Measurements from ENCODE around the gene MAN2A2.
"Not testable (repeated sequence)": the region's sequence is repeated elsewhere in the genome, so short reads cannot be mapped to it uniquely, and the experiment has no call there.

MAN2A2 gene

DNA sequence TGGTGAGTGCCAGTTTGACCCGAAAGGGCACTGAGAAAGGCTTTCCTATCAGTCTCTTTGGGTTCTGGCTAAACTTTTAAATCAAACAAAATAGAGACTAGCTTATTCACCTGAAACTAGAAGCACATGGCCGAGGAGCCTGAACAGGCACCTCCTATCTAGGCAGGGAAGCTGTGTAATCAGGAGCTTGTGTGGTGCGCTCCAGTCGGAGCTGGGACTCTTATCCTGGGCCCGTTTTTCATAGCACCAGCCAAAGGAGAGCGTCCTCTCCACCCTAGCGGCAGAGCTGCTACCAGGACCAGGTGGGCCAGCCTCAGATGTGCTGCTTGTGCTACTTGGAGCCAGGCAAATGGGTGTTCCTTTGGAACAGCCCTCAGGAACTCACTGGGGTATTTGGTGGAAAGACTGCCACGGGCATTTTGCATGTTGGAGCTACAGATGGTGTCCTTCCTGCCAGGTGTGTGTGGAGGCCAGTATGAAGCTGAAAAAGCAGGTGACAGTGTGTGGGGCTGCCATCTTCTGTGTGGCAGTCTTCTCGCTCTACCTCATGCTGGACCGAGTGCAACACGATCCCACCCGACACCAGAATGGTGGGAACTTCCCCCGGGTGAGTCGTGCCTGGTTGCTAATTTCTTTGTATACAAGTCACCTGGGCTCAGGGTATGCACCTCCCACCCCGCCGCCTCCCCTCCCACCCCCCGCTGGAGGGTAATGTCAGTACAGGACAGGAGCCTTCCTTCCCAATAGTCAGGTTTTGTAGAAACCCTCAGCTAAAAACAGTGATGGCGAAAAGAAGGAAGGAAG, 833 bp downstream of the MAN2A2 start:
- no peak for DNase-seq (ENCODE audit: low read depth in 1 of 2, low spot score in 1 of 2)

GRCh38 chr15:90904746-90905145, 1.6 kb downstream of the MAN2A2 start:
- DNase-seq (ENCODE audit: low read depth in 1 of 2, low spot score in 1 of 2) = no peak

DNA sequence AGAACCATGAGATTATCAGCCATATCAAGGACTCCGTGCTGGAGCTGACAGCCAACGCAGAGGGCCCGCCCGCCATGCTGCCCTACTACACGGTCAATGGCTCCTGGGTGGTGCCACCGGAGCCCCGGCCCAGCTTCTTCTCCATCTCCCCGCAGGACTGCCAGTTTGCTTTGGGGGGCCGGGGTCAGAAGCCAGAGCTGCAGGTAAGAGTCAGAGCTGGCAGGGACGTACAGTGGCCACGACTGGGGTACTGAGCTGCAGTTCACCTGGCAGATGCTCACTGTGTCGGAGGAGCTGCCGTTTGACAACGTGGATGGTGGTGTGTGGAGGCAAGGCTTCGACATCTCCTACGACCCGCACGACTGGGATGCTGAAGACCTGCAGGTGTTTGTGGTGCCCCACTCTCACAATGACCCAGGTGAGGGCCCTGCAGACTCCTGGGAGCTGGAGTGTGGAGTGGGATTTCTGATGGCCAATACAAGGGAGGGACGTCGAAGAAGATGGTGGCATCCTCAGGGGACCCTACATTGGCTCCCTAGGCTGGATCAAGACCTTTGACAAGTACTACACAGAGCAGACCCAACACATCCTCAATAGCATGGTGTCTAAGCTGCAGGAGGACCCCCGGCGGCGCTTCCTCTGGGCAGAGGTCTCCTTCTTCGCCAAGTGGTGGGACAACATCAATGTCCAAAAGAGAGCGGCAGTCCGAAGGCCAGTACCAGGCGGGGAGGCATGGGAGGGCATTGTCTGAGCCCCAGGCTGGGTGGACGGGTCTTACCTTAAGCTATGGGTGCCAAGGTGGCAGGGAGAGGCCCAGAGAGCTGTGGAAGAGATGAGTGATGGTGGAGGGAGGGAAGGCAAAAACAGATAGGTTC, 2.4 kb downstream of the MAN2A2 start:
- DNase-seq (ENCODE audit: low read depth in 1 of 2, low spot score in 1 of 2) = no peak

GRCh38 chr15:90906181-90906849, 3.2 kb downstream of the MAN2A2 start:
- no peak for DNase-seq (ENCODE audit: low read depth in 1 of 2, low spot score in 1 of 2)

DNA sequence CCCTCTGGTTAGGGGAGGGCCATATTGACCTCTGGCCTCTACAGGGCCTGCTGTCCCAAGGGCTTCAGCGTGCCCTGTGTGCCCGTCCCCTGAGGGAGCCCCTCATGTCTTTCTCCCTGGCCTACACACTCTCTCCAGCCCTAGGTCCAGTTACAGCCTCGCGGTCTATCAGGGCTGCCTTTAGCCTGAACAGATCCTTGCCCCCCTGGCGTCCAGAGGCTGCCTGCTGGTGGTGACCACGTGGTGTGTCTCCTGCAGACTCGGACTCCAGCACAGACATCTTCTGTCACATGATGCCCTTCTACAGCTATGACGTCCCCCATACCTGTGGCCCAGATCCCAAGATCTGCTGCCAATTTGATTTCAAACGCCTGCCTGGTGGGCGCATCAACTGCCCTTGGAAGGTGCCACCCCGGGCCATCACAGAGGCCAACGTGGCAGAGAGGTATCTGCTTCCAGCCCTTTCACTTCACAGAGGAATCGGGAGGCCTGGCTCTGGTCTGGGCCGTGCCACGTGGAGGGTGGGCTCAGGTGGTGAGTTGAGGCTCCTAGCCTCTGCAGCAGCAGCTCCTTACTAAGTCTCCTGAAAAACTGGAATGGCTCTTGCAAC, 4.1 kb downstream of the MAN2A2 start:
- DNase-seq (ENCODE audit: low read depth in 1 of 2, low spot score in 1 of 2) = no peak

- DNase-seq (ENCODE audit: low read depth in 1 of 2, low spot score in 1 of 2) = no peak
Measured at GRCh38 chr15:90907838-90908507, 4.9 kb downstream of the MAN2A2 start.

DNA sequence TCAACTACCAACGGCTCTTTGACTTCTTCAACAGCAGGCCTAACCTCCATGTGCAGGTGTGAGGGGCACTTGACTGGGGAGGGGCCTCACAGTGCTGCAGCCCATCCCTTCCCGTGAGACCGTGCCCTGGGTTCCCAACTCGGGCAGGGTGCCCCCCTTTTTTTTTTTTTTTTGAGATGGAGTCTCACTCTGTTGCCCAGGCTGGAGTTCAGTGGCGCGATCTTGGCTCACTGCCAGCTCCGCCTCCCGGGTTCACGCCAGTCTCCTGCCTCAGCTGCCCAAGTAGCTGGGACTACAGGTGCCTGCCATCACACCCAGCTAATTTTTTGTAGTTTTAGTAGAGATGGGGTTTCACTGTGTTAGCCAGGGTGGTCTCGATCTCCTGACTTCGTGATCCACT, 6.3 kb downstream of the MAN2A2 start:
- DNase-seq (ENCODE audit: low read depth in 1 of 2, low spot score in 1 of 2) = not testable (repeated sequence)

GRCh38 chr15:90909976-90910375, 6.9 kb downstream of the MAN2A2 start:
- DNase-seq (ENCODE audit: low read depth in 1 of 2, low spot score in 1 of 2) = no peak

DNA sequence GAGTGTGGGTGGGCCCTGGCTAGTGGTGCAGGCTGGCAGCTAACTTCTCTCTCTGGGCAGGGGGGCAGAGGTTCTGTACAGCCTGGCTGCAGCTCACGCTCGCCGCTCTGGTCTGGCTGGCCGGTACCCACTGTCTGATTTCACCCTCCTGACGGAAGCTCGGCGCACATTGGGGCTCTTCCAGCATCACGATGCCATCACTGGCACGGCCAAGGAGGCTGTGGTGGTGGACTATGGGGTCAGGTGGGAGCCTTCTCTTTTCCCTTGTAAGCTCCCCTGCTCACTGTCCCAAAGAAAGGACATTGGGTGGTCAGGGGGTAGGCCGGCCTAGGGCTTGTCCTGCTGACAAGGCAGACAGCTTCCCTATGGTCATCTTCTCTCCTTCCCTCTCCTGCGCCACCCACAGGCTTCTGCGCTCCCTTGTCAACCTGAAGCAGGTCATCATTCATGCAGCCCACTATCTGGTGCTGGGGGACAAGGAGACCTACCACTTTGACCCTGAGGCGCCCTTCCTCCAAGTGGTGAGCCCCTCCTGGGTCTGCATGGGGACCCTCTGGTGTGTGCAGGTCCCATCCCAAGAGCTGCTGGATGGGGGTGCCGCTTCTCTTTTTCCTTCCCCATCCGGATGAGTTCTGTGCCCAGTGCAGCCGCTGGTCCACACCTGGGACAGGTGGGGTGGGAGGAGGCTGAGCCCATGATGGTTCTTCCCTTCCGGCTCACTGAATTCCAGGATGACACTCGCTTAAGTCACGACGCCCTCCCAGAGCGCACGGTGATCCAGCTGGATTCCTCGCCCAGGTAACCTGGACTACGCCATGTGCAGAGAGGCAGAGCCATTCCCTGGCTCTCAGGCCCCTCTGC, 7.6 kb downstream of the MAN2A2 start:
- no peak for DNase-seq (ENCODE audit: low read depth in 1 of 2, low spot score in 1 of 2)

- no peak for DNase-seq (ENCODE audit: low read depth in 1 of 2, low spot score in 1 of 2)
Measured at GRCh38 chr15:90911302-90911623, 8.2 kb downstream of the MAN2A2 start.

- no peak for DNase-seq (ENCODE audit: low read depth in 1 of 2, low spot score in 1 of 2)
Measured at GRCh38 chr15:90911906-90912769, 9.0 kb downstream of the MAN2A2 start.

- no peak for DNase-seq (ENCODE audit: low read depth in 1 of 2, low spot score in 1 of 2)
Measured at GRCh38 chr15:90912770-90913075, 9.6 kb downstream of the MAN2A2 start.

DNA sequence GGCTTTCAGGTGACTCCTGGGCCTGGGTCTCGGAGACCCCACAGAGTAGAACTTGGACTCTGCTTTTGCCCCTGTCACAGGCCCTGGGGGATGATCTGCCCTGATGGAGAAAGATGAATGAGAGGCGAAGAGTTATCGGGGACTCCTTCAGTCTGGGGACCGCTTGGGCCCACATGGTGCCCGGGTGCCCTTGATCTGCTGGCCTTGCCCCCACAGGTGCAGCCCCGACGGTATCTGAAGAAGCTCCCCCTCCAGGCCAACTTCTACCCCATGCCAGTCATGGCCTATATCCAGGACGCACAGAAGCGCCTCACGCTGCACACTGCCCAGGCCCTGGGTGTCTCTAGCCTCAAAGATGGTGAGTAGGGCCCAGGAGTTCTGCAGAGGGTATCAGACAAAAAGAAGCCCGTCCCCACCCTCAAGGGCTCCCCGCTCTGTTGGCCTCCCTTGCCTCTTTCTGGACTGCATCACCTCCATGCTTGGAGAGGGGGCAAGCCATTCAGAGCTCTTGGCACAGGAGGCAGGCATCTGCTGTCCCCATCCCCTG, 10.4 kb downstream of the MAN2A2 start:
- DNase-seq (ENCODE audit: low read depth in 1 of 2, low spot score in 1 of 2) = no peak

DNA sequence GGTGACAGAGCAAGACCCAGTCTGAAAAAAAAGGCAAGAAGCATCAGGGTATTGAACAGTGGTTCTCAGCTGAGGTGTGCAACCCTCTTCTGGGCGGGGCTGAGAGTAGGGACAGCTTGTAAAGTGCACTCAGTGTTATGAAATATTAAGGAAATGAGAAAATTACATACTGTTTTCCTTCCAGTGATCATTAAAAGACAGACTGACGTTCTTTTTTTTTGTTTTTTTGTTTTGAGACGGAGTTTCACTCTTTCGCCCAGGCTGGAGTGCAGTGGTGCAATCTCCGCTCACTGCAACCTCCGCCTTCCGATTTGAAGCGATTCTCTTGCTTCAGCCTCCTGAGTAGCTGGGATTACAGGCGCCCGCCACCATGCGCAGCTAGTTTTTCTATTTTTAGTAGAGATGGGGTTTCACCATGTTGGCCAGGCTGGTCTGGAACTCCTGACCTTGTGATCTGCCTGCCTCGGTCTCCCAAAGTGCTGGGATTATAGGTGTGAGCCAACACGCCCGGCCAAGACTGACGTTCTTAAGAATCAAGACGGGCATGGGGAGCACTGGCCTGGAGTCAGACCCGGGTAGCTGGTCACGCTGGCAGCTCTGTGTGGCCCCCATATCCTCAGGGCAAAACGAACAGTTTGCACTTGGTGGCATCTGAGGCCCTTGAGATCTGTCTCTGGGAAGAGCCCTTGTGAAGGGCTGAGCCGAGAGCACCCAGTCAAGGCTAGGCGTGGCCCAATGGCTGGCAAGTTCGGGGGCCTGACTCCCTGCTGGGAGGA, 11.4 kb downstream of the MAN2A2 start:
- DNase-seq (ENCODE audit: low read depth in 1 of 2, low spot score in 1 of 2) = no peak

- no peak for DNase-seq (ENCODE audit: low read depth in 1 of 2, low spot score in 1 of 2)
Measured at GRCh38 chr15:90915216-90915807, 12.2 kb downstream of the MAN2A2 start.

DNA sequence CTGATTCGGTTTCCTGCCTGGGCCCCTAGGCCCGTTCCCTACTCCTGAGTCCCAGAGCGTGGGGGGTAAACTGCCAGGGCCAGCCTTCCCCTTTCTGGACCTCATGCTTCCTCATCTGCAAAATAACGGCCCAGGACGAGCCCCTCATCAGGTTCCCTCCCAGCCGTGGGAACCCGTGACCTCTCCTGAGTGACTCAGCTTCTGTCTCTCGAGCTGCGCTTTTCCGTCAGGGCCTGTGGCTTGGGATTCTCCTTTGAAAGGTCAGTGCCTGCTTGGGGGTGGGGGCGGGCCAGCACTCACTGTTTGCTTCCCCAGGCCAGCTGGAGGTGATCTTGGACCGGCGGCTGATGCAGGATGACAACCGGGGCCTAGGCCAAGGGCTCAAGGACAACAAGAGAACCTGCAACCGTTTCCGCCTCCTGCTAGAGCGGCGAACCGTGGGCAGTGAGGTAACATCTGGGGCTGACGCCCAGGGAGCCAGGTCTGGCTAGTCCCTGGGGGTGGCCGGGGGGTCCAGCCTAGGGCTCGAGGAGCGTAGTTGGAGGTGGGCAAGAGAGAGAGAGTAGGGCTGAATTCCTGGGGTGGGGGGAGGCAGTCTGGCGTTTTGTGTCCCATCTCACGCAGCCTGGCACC, 12.8 kb downstream of the MAN2A2 start:
- no peak for DNase-seq (ENCODE audit: low read depth in 1 of 2, low spot score in 1 of 2)

- no peak for DNase-seq (ENCODE audit: low read depth in 1 of 2, low spot score in 1 of 2)
Measured at GRCh38 chr15:90916461-90916860, 13.4 kb downstream of the MAN2A2 start.
